NT2/D1 (cell line): ENCODE measurements around the gene ZMIZ2.

ENCODE experiments used
- SUZ12 ChIP-seq: IDR thresholded peaks from 2 replicates; pipeline ENCODE4 v1.6.1; 2011; ENCODE audit not compliant: insufficient read length, insufficient read depth; ENCODE audit errors: extremely low read depth
- YY1 ChIP-seq: IDR thresholded peaks from 2 replicates; pipeline ENCODE4 v1.6.1; 2011; ENCODE audit not compliant: insufficient read length, insufficient read depth
- ZNF274 ChIP-seq: IDR thresholded peaks from 2 replicates; pipeline ENCODE4 v1.6.1; 2011; ENCODE audit warnings: mild to moderate bottlenecking, low read depth, low read length

DNA sequence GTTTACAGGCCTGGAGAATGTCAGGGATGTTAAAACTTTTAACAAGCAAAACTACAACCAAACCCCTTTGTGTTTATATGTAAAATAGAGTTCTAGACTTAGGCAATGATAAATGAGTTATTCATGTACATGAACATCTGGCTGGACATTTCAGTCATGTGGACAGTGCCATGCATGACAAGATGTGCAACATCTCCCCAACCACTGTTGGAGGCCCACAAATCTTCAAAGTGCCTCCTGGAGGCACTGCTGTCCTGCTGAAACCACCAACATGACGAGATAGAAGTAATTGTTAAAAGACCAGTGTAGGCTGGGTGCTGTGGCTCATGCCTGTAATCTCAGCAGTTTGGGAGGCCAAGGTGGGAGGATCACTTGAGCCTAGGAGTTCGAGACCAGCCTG lies 66.3 kb downstream of the ZMIZ2 start:
- TF ChIP-seq SUZ12 (no peak), YY1 (no peak), ZNF274 (no peak)
